Prostate gland (tissue), 2 donors: Measurements from ENCODE around the gene CFAP61.

Experiments used
- POLR2A ChIP-seq: fragments of 450-650 bp; IDR thresholded peaks from one replicate; pipeline ENCODE4 v1.6.1; 2016; ENCODE audit warnings: antibody characterized with exemption, mild to moderate bottlenecking
- POLR2AphosphoS5 ChIP-seq: sonication (generic); formaldehyde crosslinking; IDR thresholded peaks from one replicate; pipeline ENCODE4 v1.6.1; 2017; ENCODE audit warnings: antibody characterized with exemption
- TF ChIP-seq, protein P1 (sequence below), 4 experiments: fragments of 200-600 bp in 2 of 4; fragments of 450-650 bp in 2 of 4; sonication (generic) in 2 of 4; IDR thresholded peaks; 1 replicate in 3 of 4; 2 replicates in 1 of 4; pipeline ENCODE4 v1.5.1; 2016 to 2019; ENCODE audit warnings: antibody characterized with exemption in 4 of 4, mild to moderate bottlenecking in 2 of 4, moderate library complexity in 2 of 4

DNA sequence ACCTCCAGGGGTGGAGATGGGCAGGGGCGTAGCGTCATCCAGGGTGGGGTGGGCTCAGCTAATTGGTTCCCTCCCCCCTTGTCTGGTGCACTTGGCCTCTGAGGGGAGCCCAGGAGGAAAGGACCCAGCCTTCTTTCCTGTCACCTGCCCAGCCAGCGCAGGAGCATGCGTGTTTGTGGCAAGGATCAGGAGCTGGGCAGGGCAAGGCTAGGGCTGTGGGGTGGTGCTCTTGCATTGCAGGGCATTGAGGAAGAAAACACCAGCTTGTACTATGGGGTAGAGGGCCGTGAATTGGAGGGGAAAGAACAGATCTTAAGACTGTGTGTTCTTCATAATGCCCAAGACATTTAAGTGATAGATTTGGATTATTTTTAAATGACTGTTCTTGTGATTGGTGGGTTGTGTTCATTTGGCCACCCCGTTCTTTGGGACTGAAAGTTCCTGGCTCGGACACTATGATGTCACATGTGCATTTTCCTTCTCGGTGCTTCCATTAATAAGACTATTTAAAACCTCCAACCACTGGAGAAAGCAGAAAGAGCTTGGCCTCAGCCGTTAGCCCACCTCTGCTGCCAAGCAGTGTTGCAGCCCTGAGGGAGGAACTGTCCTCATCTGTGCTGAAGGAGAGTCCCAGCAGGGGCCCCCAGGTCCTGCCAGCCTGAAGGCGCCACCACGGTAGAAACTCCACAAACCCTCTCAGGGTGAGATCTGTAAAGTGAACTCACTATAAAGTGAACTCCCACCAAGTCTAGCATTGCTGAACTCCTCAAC lies 179.4 kb downstream of the CFAP61 start:
- TF ChIP-seq, protein P1, sequence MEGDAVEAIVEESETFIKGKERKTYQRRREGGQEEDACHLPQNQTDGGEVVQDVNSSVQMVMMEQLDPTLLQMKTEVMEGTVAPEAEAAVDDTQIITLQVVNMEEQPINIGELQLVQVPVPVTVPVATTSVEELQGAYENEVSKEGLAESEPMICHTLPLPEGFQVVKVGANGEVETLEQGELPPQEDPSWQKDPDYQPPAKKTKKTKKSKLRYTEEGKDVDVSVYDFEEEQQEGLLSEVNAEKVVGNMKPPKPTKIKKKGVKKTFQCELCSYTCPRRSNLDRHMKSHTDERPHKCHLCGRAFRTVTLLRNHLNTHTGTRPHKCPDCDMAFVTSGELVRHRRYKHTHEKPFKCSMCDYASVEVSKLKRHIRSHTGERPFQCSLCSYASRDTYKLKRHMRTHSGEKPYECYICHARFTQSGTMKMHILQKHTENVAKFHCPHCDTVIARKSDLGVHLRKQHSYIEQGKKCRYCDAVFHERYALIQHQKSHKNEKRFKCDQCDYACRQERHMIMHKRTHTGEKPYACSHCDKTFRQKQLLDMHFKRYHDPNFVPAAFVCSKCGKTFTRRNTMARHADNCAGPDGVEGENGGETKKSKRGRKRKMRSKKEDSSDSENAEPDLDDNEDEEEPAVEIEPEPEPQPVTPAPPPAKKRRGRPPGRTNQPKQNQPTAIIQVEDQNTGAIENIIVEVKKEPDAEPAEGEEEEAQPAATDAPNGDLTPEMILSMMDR (IDR thresholded peaks at IDR 0.05) = no peak
- TF ChIP-seq POLR2AphosphoS5 (no peak), POLR2A (no peak)
